A673 (cell line): ENCODE data around the gene ARL16. TPM values are rescaled to one million over a fixed set of nuclear protein-coding genes. Genes with fewer than 3 reads are reported as not detected.

ENCODE experiments used
- BruUV-seq: library from RNA; stranded (reverse); fragments of 400-500 nt; replicated peaks from 2 replicates; lab custom pipeline; 2021; lab: Mats Ljungman, UMichigan
- CTCF ChIA-PET: fragments of 300-600 bp; sonication (Branson Sonifier 250); formaldehyde crosslinking; loops from one replicate; lab custom pipeline; 2022; ENCODE audit warnings: antibody characterized with exemption; lab: Charles Lee
- POLR2A ChIA-PET: fragments of 300-600 bp; sonication (Branson Sonifier 250); formaldehyde crosslinking; loops from one replicate; lab custom pipeline; 2022; ENCODE audit warnings: antibody characterized with exemption; ENCODE audit not compliant: low non-redundant PET; lab: Charles Lee
- DNase-seq: peaks from one replicate; pipeline ENCODE4 v3.0.0-alpha.2; 2015; ENCODE audit warnings: low spot score
- H3K27ac ChIP-seq: fragments of 200-600 bp; sonication (generic); 2 replicates; pipeline ENCODE4 v1.5.1; 2016; ENCODE audit warnings: mixed run types, low read depth, mild to moderate bottlenecking, mixed read lengths, antibody characterized with exemption, low read length; ENCODE audit not compliant: poor library complexity, severe bottlenecking
- H3K27me3 ChIP-seq: fragments of 200-600 bp; sonication (generic); replicated peaks from 2 replicates; pipeline ENCODE4 v1.6.1; 2017; ENCODE audit warnings: mixed run types, low read depth, mild to moderate bottlenecking, mixed read lengths, antibody characterized with exemption, low read length; ENCODE audit not compliant: insufficient read depth, poor library complexity
- H3K36me3 ChIP-seq: fragments of 200-600 bp; sonication (generic); 2 replicates; pipeline ENCODE4 v1.6.1; 2016; ENCODE audit warnings: mixed run types, mild to moderate bottlenecking, mixed read lengths, antibody characterized with exemption, low read length; ENCODE audit not compliant: insufficient read depth, poor library complexity, severe bottlenecking
- H3K4me1 ChIP-seq: fragments of 200-600 bp; sonication (generic); 2 replicates; pipeline ENCODE4 v1.6.1; 2017; ENCODE audit warnings: mixed run types, mild to moderate bottlenecking, mixed read lengths, antibody characterized with exemption, low read length; ENCODE audit not compliant: insufficient read depth, poor library complexity, severe bottlenecking
- H3K4me3 ChIP-seq: fragments of 200-600 bp; sonication (generic); 2 replicates; pipeline ENCODE4 v1.5.1; 2016; ENCODE audit warnings: low read depth, mixed run types, mild to moderate bottlenecking, mixed read lengths, low read length; ENCODE audit not compliant: poor library complexity, severe bottlenecking
- H3K9me3 ChIP-seq: fragments of 200-600 bp; sonication (generic); 2 replicates; pipeline ENCODE4 v1.6.1; 2016; ENCODE audit warnings: mixed run types, low read depth, mild to moderate bottlenecking, mixed read lengths, antibody characterized with exemption, low read length; ENCODE audit not compliant: poor library complexity, severe bottlenecking
- CTCF ChIP-seq: fragments of 300-800, 200-600 bp; sonication (generic); conservative IDR thresholded peaks from 2 replicates; pipeline ENCODE4 v1.5.1; 2017; ENCODE audit warnings: low read depth, mild to moderate bottlenecking, antibody characterized with exemption, low read length, moderate library complexity, mixed read lengths
- EZH2 ChIP-seq: fragments of 200-600 bp; sonication (generic); IDR thresholded peaks from 2 replicates; pipeline ENCODE4 v1.6.1; 2017; ENCODE audit warnings: borderline replicate concordance, low read depth, mild to moderate bottlenecking, mixed read lengths, antibody characterized with exemption, low read length; ENCODE audit not compliant: poor library complexity, severe bottlenecking
- intact Hi-C: fragments of 100-400 bp; cut with micrococcal nuclease; formaldehyde crosslinking; loops from one replicate; pipeline ENCODE4 v1.10.0; 2022; ENCODE audit not compliant: unreplicated experiment
- total RNA-seq: library from RNA; stranded (reverse); gene quantifications from 2 replicates; pipeline ENCODE4 v1.2.3, GENCODE V29; 2021

The ARL16 gene
- total RNA-seq, 1 experiment from 2014 or later, result 62.8 TPM

GRCh38 chr17:81644976-81645952, 38.3 kb downstream of the ARL16 start:
- ChIA-PET CTCF (no interaction called here), POLR2A (no interaction called here)
- Histone ChIP-seq H3K36me3 (no peaks in the 10 kb centered on the region), H3K27me3 (peaks cover 6% of the 10 kb centered on the region), H3K4me1 (no peaks in the 10 kb centered on the region), H3K9me3 (no peaks in the 10 kb centered on the region), H3K4me3 (no peak overlapping the region), H3K27ac (no peak overlapping the region)
- intact Hi-C loops, result no loop called here
- no peak for DNase-seq
- no TSS peak for BruUV-seq
- TF ChIP-seq CTCF (no peak), EZH2 (no peak)

GRCh38 chr17:81644496-81644895, 39.1 kb downstream of the ARL16 start:
- CTCF ChIA-PET, result no interaction called here

More at GRCh38 chr17:81644496-81644895, 39.1 kb downstream of the ARL16 start:
- H3K27me3 ChIP-seq, result peaks cover 6% of the 10 kb centered on the region
- H3K9me3 ChIP-seq, result no peaks in the 10 kb centered on the region
- no peaks in the 10 kb centered on the region for H3K4me1 ChIP-seq
- H3K36me3 ChIP-seq, result no peaks in the 10 kb centered on the region
- H3K27ac ChIP-seq, result no peak overlapping the region
- TF ChIP-seq CTCF (no peak), EZH2 (no peak)
- intact Hi-C loops, result no loop called here
- BruUV-seq, result no TSS peak
- H3K4me3 ChIP-seq, result no peak overlapping the region
- POLR2A ChIA-PET, result no interaction called here
- DNase-seq, result no peak
